ENCODE measurements around the gene PDE3B.

DNA sequence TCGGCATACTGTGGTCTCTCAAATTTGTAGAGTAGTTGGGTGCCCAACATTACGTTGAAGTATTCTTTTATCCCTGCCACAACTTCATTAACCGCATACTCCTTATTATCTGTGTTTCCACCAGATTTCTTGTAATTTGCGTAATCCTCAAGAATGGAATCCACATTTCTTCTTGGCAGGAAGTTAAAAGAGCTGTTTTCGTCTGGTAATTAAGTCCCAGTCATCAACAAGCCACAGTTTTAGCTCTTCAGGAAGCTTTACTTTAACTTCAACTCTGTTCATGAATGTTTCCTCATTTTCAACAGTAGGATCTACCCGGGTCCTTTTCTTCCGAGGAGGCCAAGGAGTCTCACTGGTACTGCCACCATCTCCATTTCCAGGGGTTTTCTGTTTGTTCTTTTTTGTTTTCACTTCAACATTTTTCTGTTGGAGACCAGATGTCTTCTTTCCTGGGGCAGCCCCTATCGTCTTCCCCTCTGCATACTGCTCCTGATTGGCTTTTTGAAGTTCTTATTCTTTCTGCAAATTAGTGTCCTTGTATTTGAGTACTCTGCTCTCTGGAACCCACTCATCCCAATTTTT is 30.3 kb downstream of the PDE3B start:
- TF ChIP-seq POLR2AphosphoS5 (IDR thresholded peaks at IDR 0.05): no peak
- TF ChIP-seq CTCF (IDR thresholded peaks at IDR 0.05 in 8 of 11, conservative IDR thresholded peaks at IDR 0.05 in 3 of 11): no peak
- no peak for TF ChIP-seq POLR2A (IDR thresholded peaks at IDR 0.05)
